DMS53 treated with DMSO at 0.1 percent for 48 hours (cell line): ENCODE data around the gene COMMD3.
A peak's percentile ranks its signal among the peaks of the same experiment; 100 is the strongest.

Source experiments
- DNase-seq: peaks from one replicate; lab custom pipeline; 2025; ENCODE audit not compliant: unreplicated experiment; lab: John Stamatoyannopoulos, UW

Gene COMMD3

GRCh38 chr10:22365644-22366434, 49.7 kb downstream of the COMMD3 start:
- DNase-seq, result no peak

GRCh38 chr10:22366435-22366703, 50.2 kb downstream of the COMMD3 start:
- DNase-seq, result no peak

- DNase-seq, result no peak
These were observed 50.6 kb downstream of the COMMD3 start for GRCh38 chr10:22366771-22367170.

- DNase-seq, result no peak
These were observed 51.3 kb downstream of the COMMD3 start for GRCh38 chr10:22367471-22367870.

- no peak for DNase-seq
These were observed 52.2 kb downstream of the COMMD3 start for GRCh38 chr10:22368402-22368801.

GRCh38 chr10:22368981-22369380, 52.8 kb downstream of the COMMD3 start:
- DNase-seq, result no peak

GRCh38 chr10:22369434-22370072, 53.4 kb downstream of the COMMD3 start:
- DNase-seq, result peak; percentile 34
